Adrenal gland (tissue), 5 donors: ENCODE data around the gene RESF1.

Source experiments
- POLR2A ChIP-seq, 2 donors: fragments of 450-650 bp; IDR thresholded peaks; one replicate each; pipeline ENCODE4 v1.6.1; 2017; ENCODE audit warnings: antibody characterized with exemption in 2 of 2, mild to moderate bottlenecking in 2 of 2, moderate library complexity in 1 of 2
- TF ChIP-seq, protein P1 (sequence below), 6 experiments: fragments of 450-650 bp in 4 of 6; fragments of 200-600 bp in 2 of 6; sonication (generic) in 1 of 6; IDR thresholded peaks; 1 replicate in 5 of 6; 2 replicates in 1 of 6; pipeline versions ENCODE4 v1.5.1 to v1.8.0; 2016 to 2021; ENCODE audit warnings: antibody characterized with exemption in 6 of 6, mild to moderate bottlenecking in 2 of 6, moderate library complexity in 1 of 6
- donor health status: DM: no; HTN: no; CAD: no.

DNA sequence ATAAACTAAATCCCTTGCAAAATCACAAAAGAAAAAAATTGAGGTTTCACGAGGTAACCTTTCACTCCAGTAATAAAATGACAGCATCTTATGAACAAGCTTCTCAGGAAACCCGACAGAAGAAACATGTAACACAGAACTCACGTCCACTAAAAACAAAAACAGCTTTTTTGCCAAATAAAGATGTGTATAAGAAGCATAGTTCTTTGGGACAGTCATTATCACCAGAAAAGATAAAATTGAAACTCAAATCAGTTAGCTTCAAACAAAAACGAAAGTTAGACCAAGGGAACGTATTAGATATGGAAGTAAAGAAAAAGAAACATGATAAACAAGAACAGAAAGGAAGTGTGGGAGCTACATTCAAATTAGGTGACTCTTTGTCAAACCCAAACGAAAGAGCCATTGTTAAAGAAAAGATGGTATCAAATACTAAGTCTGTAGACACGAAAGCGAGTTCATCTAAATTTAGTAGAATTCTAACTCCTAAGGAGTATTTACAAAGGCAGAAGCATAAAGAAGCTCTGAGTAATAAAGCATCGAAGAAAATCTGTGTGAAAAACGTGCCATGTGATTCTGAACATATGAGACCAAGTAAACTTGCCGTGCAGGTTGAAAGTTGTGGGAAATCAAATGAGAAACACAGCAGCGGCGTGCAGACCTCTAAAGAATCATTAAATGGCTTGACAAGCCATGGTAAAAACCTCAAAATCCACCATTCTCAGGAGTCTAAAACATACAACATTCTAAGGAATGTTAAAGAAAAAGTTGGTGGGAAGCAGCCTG is 25.8 kb downstream of the RESF1 start:
- TF ChIP-seq, protein P1, sequence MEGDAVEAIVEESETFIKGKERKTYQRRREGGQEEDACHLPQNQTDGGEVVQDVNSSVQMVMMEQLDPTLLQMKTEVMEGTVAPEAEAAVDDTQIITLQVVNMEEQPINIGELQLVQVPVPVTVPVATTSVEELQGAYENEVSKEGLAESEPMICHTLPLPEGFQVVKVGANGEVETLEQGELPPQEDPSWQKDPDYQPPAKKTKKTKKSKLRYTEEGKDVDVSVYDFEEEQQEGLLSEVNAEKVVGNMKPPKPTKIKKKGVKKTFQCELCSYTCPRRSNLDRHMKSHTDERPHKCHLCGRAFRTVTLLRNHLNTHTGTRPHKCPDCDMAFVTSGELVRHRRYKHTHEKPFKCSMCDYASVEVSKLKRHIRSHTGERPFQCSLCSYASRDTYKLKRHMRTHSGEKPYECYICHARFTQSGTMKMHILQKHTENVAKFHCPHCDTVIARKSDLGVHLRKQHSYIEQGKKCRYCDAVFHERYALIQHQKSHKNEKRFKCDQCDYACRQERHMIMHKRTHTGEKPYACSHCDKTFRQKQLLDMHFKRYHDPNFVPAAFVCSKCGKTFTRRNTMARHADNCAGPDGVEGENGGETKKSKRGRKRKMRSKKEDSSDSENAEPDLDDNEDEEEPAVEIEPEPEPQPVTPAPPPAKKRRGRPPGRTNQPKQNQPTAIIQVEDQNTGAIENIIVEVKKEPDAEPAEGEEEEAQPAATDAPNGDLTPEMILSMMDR (IDR thresholded peaks at IDR 0.05): no peak
- no peak for TF ChIP-seq POLR2A (IDR thresholded peaks at IDR 0.05)
